K562 (cell line): ENCODE measurements around the gene PACRG. TPM values are rescaled to one million over a fixed set of nuclear protein-coding genes. Genes with fewer than 3 reads are reported as not detected.

Source experiments
- ATAC-seq: fragments of 200-7000 bp; cut with Tn5 transposase; 3 replicates; pipeline ENCODE4 v1.9.1; 2020; ENCODE audit warnings: moderate library complexity
- BruUV-seq: library from RNA; stranded (reverse); fragments of 400-500 nt; replicated peaks from 2 replicates; lab custom pipeline; 2021; lab: Mats Ljungman, UMichigan
- CTCF ChIA-PET: fragments of 300-600 bp; formaldehyde crosslinking; extraction: SDS; loops from one replicate; lab custom pipeline; 2021; ENCODE audit warnings: low intra/inter-chr PET ratio; lab: Yijun Ruan, JAX
- POLR2A ChIA-PET: fragments of 300-600, 350-650 bp; sonication (Branson Sonifier 250); formaldehyde crosslinking; extraction: SDS; loops from one replicate; lab custom pipeline; 2021; ENCODE audit warnings: antibody characterized with exemption, inconsistent platforms; lab: Yijun Ruan, JAX
- DNase-seq, 4 experiments: peaks; one replicate each; pipeline versions ENCODE4 v3.0.0 to v3.0.0-alpha.2; 2011 to 2018; ENCODE audit warnings: low spot score in 3 of 4, mixed read lengths in 3 of 4; ENCODE audit errors: extremely low read depth in 1 of 4
- FAIRE-seq: peaks from 2 replicates; lab custom pipeline; 2011; peaks lifted over from hg19 to GRCh38; lab: Jason Lieb, UNC
- H2AFZ ChIP-seq: 2 replicates; pipeline ENCODE4 v1.6.0; 2011; ENCODE audit warnings: low read depth, low read length, control low read depth, inconsistent platforms
- H3K27ac ChIP-seq: fragments of 200-600 bp; 3 replicates; pipeline ENCODE4 v1.8.0; 2011; ENCODE audit warnings: low read depth, mild to moderate bottlenecking, control low read depth, inconsistent platforms, low read length, moderate library complexity, mixed read lengths; ENCODE audit errors: extremely low read depth
- H3K27me3 ChIP-seq, 2 experiments: fragments of 300-600 bp in 1 of 2; 2 replicates in 1 of 2; 3 replicates in 1 of 2; pipeline versions ENCODE4 v1.6.0 to v1.8.0; 2011; ENCODE audit warnings: inconsistent platforms in 2 of 2, low read length in 2 of 2, mild to moderate bottlenecking in 1 of 2, mixed read lengths in 1 of 2, moderate library complexity in 1 of 2; ENCODE audit not compliant: control insufficient read depth in 2 of 2, insufficient read depth in 2 of 2
- H3K36me3 ChIP-seq: fragments of 300-600 bp; 3 replicates; pipeline ENCODE4 v1.8.0; 2011; ENCODE audit warnings: mild to moderate bottlenecking, low read length, inconsistent platforms; ENCODE audit not compliant: control insufficient read depth, insufficient read depth
- H3K4me1 ChIP-seq, 2 experiments: fragments of 200-600 bp in 1 of 2; replicated peaks in 1 of 2; 2 replicates in 1 of 2; 3 replicates in 1 of 2; pipeline versions ENCODE4 v1.5.1 to v1.8.0; 2011; ENCODE audit warnings: inconsistent platforms in 2 of 2, low read length in 2 of 2, mild to moderate bottlenecking in 1 of 2, mixed read lengths in 1 of 2, moderate library complexity in 1 of 2; ENCODE audit not compliant: control insufficient read depth in 2 of 2, insufficient read depth in 2 of 2
- H3K4me2 ChIP-seq: 2 replicates; pipeline ENCODE4 v1.6.1; 2011; ENCODE audit warnings: low read length, control low read depth, inconsistent platforms, mixed read lengths; ENCODE audit not compliant: insufficient read depth
- H3K4me3 ChIP-seq: fragments of 200-600 bp; sonication (generic), shearing (Covaris generic); 2 replicates; pipeline ENCODE4 v1.5.1; 2016; ENCODE audit warnings: control low read depth, inconsistent platforms
- H3K79me2 ChIP-seq: fragments of 200-600 bp; 3 replicates; pipeline ENCODE4 v1.8.0; 2011; ENCODE audit warnings: low read length, inconsistent platforms; ENCODE audit not compliant: control insufficient read depth, insufficient read depth
- H3K9ac ChIP-seq, 2 experiments: 2 replicates each; pipeline versions ENCODE4 v1.6.0 to v1.6.1; 2011; ENCODE audit warnings: low read depth in 2 of 2, low read length in 2 of 2, control low read depth in 1 of 2, inconsistent platforms in 1 of 2, mild to moderate bottlenecking in 1 of 2, mixed read lengths in 1 of 2; ENCODE audit not compliant: insufficient read depth in 1 of 2
- H3K9me1 ChIP-seq: one replicate; pipeline ENCODE4 v1.6.0; 2011; ENCODE audit warnings: inconsistent platforms, mild to moderate bottlenecking, low read length, moderate library complexity; ENCODE audit not compliant: control insufficient read depth, insufficient read depth
- H3K9me3 ChIP-seq: replicated peaks from 2 replicates; pipeline ENCODE4 v1.5.1; 2011; ENCODE audit warnings: low read depth, low read length, inconsistent platforms; ENCODE audit not compliant: control insufficient read depth, insufficient read depth
- H4K20me1 ChIP-seq: replicated peaks from 2 replicates; pipeline ENCODE4 v1.6.1; 2011; ENCODE audit warnings: low read length, inconsistent platforms, mixed read lengths; ENCODE audit not compliant: control insufficient read depth, insufficient read depth
- ARID1B ChIP-seq: fragments of 450-650 bp; IDR thresholded peaks from 2 replicates; pipeline ENCODE4 v1.6.1; 2016; ENCODE audit warnings: antibody characterized with exemption, mild to moderate bottlenecking, inconsistent platforms
- ATF7 ChIP-seq: fragments of 450-650 bp; IDR thresholded peaks from 2 replicates; pipeline ENCODE4 v1.7.1; 2014; ENCODE audit warnings: mild to moderate bottlenecking, moderate library complexity
- CLOCK ChIP-seq: fragments of 250-450 bp; sonication (Bioruptor Pico); IDR thresholded peaks from 2 replicates; pipeline ENCODE4 v1.4.0; 2020; ENCODE audit warnings: mild to moderate bottlenecking, moderate library complexity, borderline replicate concordance
- COPS2 ChIP-seq: fragments of 450-650 bp; conservative IDR thresholded peaks from 2 replicates; pipeline ENCODE4 v1.6.1; 2016; ENCODE audit warnings: mild to moderate bottlenecking, moderate library complexity
- ETV6 ChIP-seq, 3 experiments: fragments of 150-350 bp in 1 of 3; sonication (generic) in 1 of 3; formaldehyde crosslinking in 1 of 3; IDR thresholded peaks; 2 replicates each; pipeline versions ENCODE4 v1.6.1 to v1.8.0; 2014 to 2022; ENCODE audit warnings: borderline replicate concordance in 2 of 3, low read depth in 2 of 3, antibody characterized with exemption in 1 of 3, low read length in 1 of 3, mild to moderate bottlenecking in 1 of 3, missing genetic modification reagents in 1 of 3
- HDGF ChIP-seq: fragments of 450-650 bp; IDR thresholded peaks from 2 replicates; pipeline ENCODE4 v1.6.1; 2016
- U2AF2 ChIP-seq: fragments of 200-400 bp; formaldehyde crosslinking; optimal IDR thresholded peaks from 2 replicates; pipeline ENCODE3; 2017; ENCODE audit warnings: low read depth, mild to moderate bottlenecking, low read length
- ZKSCAN8 ChIP-seq: fragments of 200-800 bp; sonication (Bioruptor generic); IDR thresholded peaks from 2 replicates; pipeline ENCODE4 v1.6.1; 2016; ENCODE audit warnings: missing genetic modification characterization, missing compliant biosample characterization
- WGBS: fragments of 100-300 bp; shearing (Covaris generic); methylation state at CpG from one replicate; pipeline ENCODE4 v1.1.6; 2016; ENCODE audit warnings: low coverage, mixed read lengths; ENCODE audit not compliant: insufficient coverage; ENCODE audit errors: missing lambda C conversion rate; 5-methylcytosine and 5-hydroxymethylcytosine counted together
- in situ Hi-C: fragments of 300-500 bp; cut with MboI; formaldehyde crosslinking; loops from 4 replicates; pipeline ENCODE4 v1.15.0; 2018; ENCODE audit warnings: inconsistent platforms, mixed read lengths
- intact Hi-C: fragments of 100-400 bp; cut with micrococcal nuclease; formaldehyde crosslinking; loops from 2 replicates; pipeline ENCODE4 v1.14.2; 2022
- polyA plus RNA-seq, 8 experiments: library from polyadenylated mRNA; depleted of rRNA in 4 of 8; stranded (reverse) in 5 of 8; unstranded in 3 of 8; fragments of >200 nt; fragmentation: Nextera tagmentation in 2 of 8; fragmentation: Illumina TruSeq in 1 of 8; extraction: Ambion mirVana in 2 of 8; extraction: Trizol in 1 of 8; gene quantifications; 2 replicates each; pipeline versions ENCODE4 v1.2.1 to v1.2.3, GENCODE V29; 2011 to 2014; ENCODE audit warnings: inconsistent platforms in 1 of 8, missing spikeins in 1 of 8
- total RNA-seq, 7 experiments: library from RNA; depleted of rRNA in 6 of 7; stranded (reverse); fragments of >200 nt in 6 of 7; fragmentation: Illumina TruSeq in 2 of 7; extraction: Trizol in 2 of 7; gene quantifications; 2 replicates each; pipeline versions ENCODE4 v1.2.1 to v1.2.3, GENCODE V29; 2011 to 2021; ENCODE audit warnings: low replicate concordance in 1 of 7

The PACRG gene
- total and polyA plus RNA-seq, 9 of the 15 experiments (the other 6 are each of a cell fraction or from before 2014, with no cell fraction given): 0.04 TPM; not detected in 8

GRCh38 chr6:162970246-162970645, 242.5 kb downstream of the PACRG start:
- no peak overlapping the region for H3K4me3 ChIP-seq
- ATAC-seq (no peak), FAIRE-seq (no peak), DNase-seq (no peak)
- H3K9me3 ChIP-seq: no peaks in the 10 kb centered on the region; the same call in 1 of the 2 replicates
- no peaks in the 10 kb centered on the region for H3K27me3 ChIP-seq
- H3K27ac ChIP-seq: no peak overlapping the region
- no peak overlapping the region for H3K4me2 ChIP-seq
- no TSS peak for BruUV-seq
- POLR2A ChIA-PET: interaction anchor here (1.0 kb wide), 1 partner anchor 9 kb away, joined by 3 read pairs; no protein-coding TSS in a partner anchor
- no peaks in the 10 kb centered on the region for H4K20me1 ChIP-seq
- CTCF ChIA-PET: no interaction called here
- H3K9ac ChIP-seq: no peak overlapping the region
- H3K9me1 ChIP-seq: no peaks in the 10 kb centered on the region
- 4% methylated on average over 10 of the region's 10 CpGs for WGBS
- in situ Hi-C loops (no loop called here), intact Hi-C loops (no loop called here)
- H2AFZ ChIP-seq: no peak overlapping the region
- no peaks in the 10 kb centered on the region for H3K4me1 ChIP-seq
- H3K36me3 ChIP-seq: no peaks in the 10 kb centered on the region
- TF ChIP-seq COPS2: no peak
- no peak for TF ChIP-seq ARID1B
- no peak for TF ChIP-seq ETV6 (IDR thresholded peaks at IDR 0.05; ENCODE audit: borderline replicate concordance in 1 of 2, low read depth in 2 of 2, low read length in 1 of 2)
- TF ChIP-seq ETV6 (CRISPR knock-in tag; IDR thresholded peaks at IDR 0.05; ENCODE audit: borderline replicate concordance): no peak
- no peak for TF ChIP-seq ATF7
- no peak for TF ChIP-seq CLOCK
- no peak for TF ChIP-seq HDGF
- no peak for TF ChIP-seq ZKSCAN8 (CRISPR knock-in tag)
- no peak for TF ChIP-seq U2AF2
- H3K79me2 ChIP-seq: no peaks in the 10 kb centered on the region
